ENCODE results near the gene ARFGEF3. TPM values are rescaled to one million over a fixed set of nuclear protein-coding genes. Genes with fewer than 3 reads are reported as not detected.

Gene ARFGEF3
- total and polyA plus RNA-seq, 2 donors (not counting 1 experiment from before 2014, with no cell fraction given) = not detected

GRCh38 chr6:138248878-138249277, 87.1 kb downstream of the ARFGEF3 start:
- Mint-ChIP-seq H3K4me3 (no peak overlapping the region), H3K27me3 (peaks cover 15% of the 10 kb centered on the region)
- peaks cover 0 to 2% (median 1%) of the 10 kb centered on the region in 4 experiments for H3K27me3 ChIP-seq (replicated peaks in 1 of 4; ENCODE audit: control extremely low read depth in 1 of 4, control insufficient read depth in 3 of 4, insufficient read depth in 4 of 4, low read length in 3 of 4)

GRCh38 chr6:138250053-138250452, 88.3 kb downstream of the ARFGEF3 start:
- DNase-seq = no peak
- Histone ChIP-seq H3K9me3 (ENCODE audit: control extremely low read depth in 1 of 3, control insufficient read depth in 2 of 3, insufficient read depth in 1 of 3, low read length in 2 of 3) (no peaks in the 10 kb centered on the region), H3K27ac (ENCODE audit: low read length in 2 of 2) (no peak overlapping the region), H4K20me1 (ENCODE audit: control insufficient read depth, insufficient read depth, low read length, poor library complexity, severe bottlenecking) (no peaks in the 10 kb centered on the region), H3K4me2 (replicated peaks; ENCODE audit: low read depth, low read length, poor library complexity, severe bottlenecking) (no peak overlapping the region), H3K4me3 (ENCODE audit: control extremely low read depth in 1 of 5, extremely low read depth in 1 of 5, insufficient read depth in 1 of 5, low read depth in 2 of 5, low read length in 4 of 5) (no peak overlapping the region), H3K9ac (ENCODE audit: low read length) (no peak overlapping the region), H3K36me3 (replicated peaks in 1 of 2; ENCODE audit: control extremely low read depth in 1 of 2, control insufficient read depth in 1 of 2, extremely low read depth in 1 of 2, insufficient read depth in 2 of 2, low read length in 1 of 2) (no peaks in the 10 kb centered on the region), H3K79me2 (ENCODE audit: control insufficient read depth, insufficient read depth, low read length) (no peaks in the 10 kb centered on the region), H3K4me1 (ENCODE audit: control insufficient read depth in 2 of 2, insufficient read depth in 2 of 2, low read length in 2 of 2) (no peaks in the 10 kb centered on the region), H3K27me3 (replicated peaks in 1 of 4; ENCODE audit: control extremely low read depth in 1 of 4, control insufficient read depth in 3 of 4, insufficient read depth in 4 of 4, low read length in 3 of 4) (peaks cover 0 to 2% (median 1%) of the 10 kb centered on the region in 4 experiments), H2AFZ (ENCODE audit: insufficient read depth, low read depth, low read length, poor library complexity, severe bottlenecking) (no peak overlapping the region)
- Mint-ChIP-seq H3K27me3 (peaks cover 7% of the 10 kb centered on the region), H3K27ac (no peak overlapping the region), H3K4me3 (no peak overlapping the region), H3K4me1 (no peaks in the 10 kb centered on the region), H3K9me3 (ENCODE audit: insufficient read depth) (no peaks in the 10 kb centered on the region)
- no peak for ATAC-seq (ENCODE audit: low read depth)
- TF ChIP-seq CTCF (IDR thresholded peaks at IDR 0.05) = no peak
- no peak for TF ChIP-seq EZH2 (IDR thresholded peaks at IDR 0.05; ENCODE audit: borderline replicate concordance, insufficient read depth, low read depth, low read length, poor library complexity, severe bottlenecking)
- intact Hi-C loops (cut with micrococcal nuclease) = no loop called here
- ChIA-PET CTCF (interaction anchor here (1.0 kb wide), 1 partner anchor 12 kb away, joined by 3 read pairs; no protein-coding TSS in a partner anchor), POLR2A (no interaction called here)
- WGBS (ENCODE audit: insufficient coverage) = 95% methylated on average over 2 of the region's 4 CpGs

More at GRCh38 chr6:138248878-138249277, 87.1 kb downstream of the ARFGEF3 start:
- TF ChIP-seq EZH2 (IDR thresholded peaks at IDR 0.05; ENCODE audit: borderline replicate concordance, insufficient read depth, low read depth, low read length, poor library complexity, severe bottlenecking) (no peak), CTCF (IDR thresholded peaks at IDR 0.05) (no peak)
- Histone ChIP-seq H3K9me3 (ENCODE audit: control extremely low read depth in 1 of 3, control insufficient read depth in 2 of 3, insufficient read depth in 1 of 3, low read length in 2 of 3) (no peaks in the 10 kb centered on the region), H3K79me2 (ENCODE audit: control insufficient read depth, insufficient read depth, low read length) (no peaks in the 10 kb centered on the region), H2AFZ (ENCODE audit: insufficient read depth, low read depth, low read length, poor library complexity, severe bottlenecking) (no peak overlapping the region), H3K4me3 (ENCODE audit: control extremely low read depth in 1 of 5, extremely low read depth in 1 of 5, insufficient read depth in 1 of 5, low read depth in 2 of 5, low read length in 4 of 5) (no peak overlapping the region), H3K4me1 (ENCODE audit: control insufficient read depth in 2 of 2, insufficient read depth in 2 of 2, low read length in 2 of 2) (no peaks in the 10 kb centered on the region), H3K4me2 (replicated peaks; ENCODE audit: low read depth, low read length, poor library complexity, severe bottlenecking) (no peak overlapping the region), H3K9ac (ENCODE audit: low read length) (no peak overlapping the region), H3K36me3 (replicated peaks in 1 of 2; ENCODE audit: control extremely low read depth in 1 of 2, control insufficient read depth in 1 of 2, extremely low read depth in 1 of 2, insufficient read depth in 2 of 2, low read length in 1 of 2) (no peaks in the 10 kb centered on the region), H4K20me1 (ENCODE audit: control insufficient read depth, insufficient read depth, low read length, poor library complexity, severe bottlenecking) (no peaks in the 10 kb centered on the region), H3K27ac (ENCODE audit: low read length in 2 of 2) (no peak overlapping the region)
- Mint-ChIP-seq H3K4me1 (no peaks in the 10 kb centered on the region), H3K9me3 (ENCODE audit: insufficient read depth) (no peaks in the 10 kb centered on the region), H3K27ac (no peak overlapping the region)
- CTCF ChIA-PET = no interaction called here
- no CpG with 5 or more reads among the region's 1 CpG for WGBS (ENCODE audit: insufficient coverage)
- ATAC-seq (ENCODE audit: low read depth) = no peak
- POLR2A ChIA-PET = no interaction called here
- intact Hi-C loops (cut with micrococcal nuclease) = no loop called here
- no peak for DNase-seq
